HG03064 (cell line): ENCODE data around the gene FABP1.

ENCODE experiments used
- ATAC-seq: cut with Tn5 transposase; IDR thresholded peaks from one replicate; pipeline ENCODE4 v1.9.1; 2021; ENCODE audit warnings: low read depth; ENCODE audit not compliant: unreplicated experiment

The FABP1 gene

GRCh38 chr2:88139203-88139702, 11.4 kb upstream of the FABP1 start:
- ATAC-seq = no peak

- ATAC-seq = no peak
Observed at GRCh38 chr2:88137833-88138232, 10.0 kb upstream of the FABP1 start.

GRCh38 chr2:88136817-88137216, 9.0 kb upstream of the FABP1 start:
- no peak for ATAC-seq

- ATAC-seq = no peak
Observed at GRCh38 chr2:88133875-88134274, 6.0 kb upstream of the FABP1 start.

GRCh38 chr2:88131999-88132368, 4.1 kb upstream of the FABP1 start:
- ATAC-seq = no peak

- ATAC-seq = no peak
Observed at GRCh38 chr2:88131201-88131998, 3.5 kb upstream of the FABP1 start.

GRCh38 chr2:88129313-88129959, 1.6 kb upstream of the FABP1 start:
- ATAC-seq = no peak

GRCh38 chr2:88128654-88129312, 921 bp upstream of the FABP1 start:
- ATAC-seq = no peak

- no peak for ATAC-seq
Observed at GRCh38 chr2:88127638-88127887, 299 bp downstream of the FABP1 start.

GRCh38 chr2:88126772-88127637, 857 bp downstream of the FABP1 start:
- ATAC-seq = no peak

- ATAC-seq = no peak
Observed at GRCh38 chr2:88125924-88126771, 1.7 kb downstream of the FABP1 start.

- no peak for ATAC-seq
Observed at GRCh38 chr2:88125344-88125923, 2.4 kb downstream of the FABP1 start.

GRCh38 chr2:88123975-88124917, 3.6 kb downstream of the FABP1 start:
- ATAC-seq = no peak

GRCh38 chr2:88123164-88123974, 4.5 kb downstream of the FABP1 start:
- no peak for ATAC-seq

GRCh38 chr2:88122141-88122884, 5.5 kb downstream of the FABP1 start:
- ATAC-seq = no peak

GRCh38 chr2:88121678-88122077, 6.2 kb downstream of the FABP1 start:
- ATAC-seq = no peak

- no peak for ATAC-seq
Observed at GRCh38 chr2:88117973-88118372, 9.9 kb downstream of the FABP1 start.
